HG03460 (cell line): Measurements from ENCODE around the gene CACNA1F.
A peak's percentile ranks its signal among the peaks of the same experiment; 100 is the strongest.

Source experiments
- ATAC-seq: cut with Tn5 transposase; IDR thresholded peaks from one replicate; pipeline ENCODE4 v1.9.1; 2021; ENCODE audit not compliant: unreplicated experiment

The CACNA1F gene

GRCh38 chrX:49199906-49200771 is 33.0 kb downstream of the CACNA1F start, which contains the start of gene SYP:
TSS of gene SYP (minus strand) at chrX:49200193. CDS start at chrX:49200186, 7 bp downstream.
- ATAC-seq, result peak; percentile 96

GRCh38 chrX:49199315-49199595 is 33.9 kb downstream of the CACNA1F start:
- ATAC-seq, result no peak

DNA sequence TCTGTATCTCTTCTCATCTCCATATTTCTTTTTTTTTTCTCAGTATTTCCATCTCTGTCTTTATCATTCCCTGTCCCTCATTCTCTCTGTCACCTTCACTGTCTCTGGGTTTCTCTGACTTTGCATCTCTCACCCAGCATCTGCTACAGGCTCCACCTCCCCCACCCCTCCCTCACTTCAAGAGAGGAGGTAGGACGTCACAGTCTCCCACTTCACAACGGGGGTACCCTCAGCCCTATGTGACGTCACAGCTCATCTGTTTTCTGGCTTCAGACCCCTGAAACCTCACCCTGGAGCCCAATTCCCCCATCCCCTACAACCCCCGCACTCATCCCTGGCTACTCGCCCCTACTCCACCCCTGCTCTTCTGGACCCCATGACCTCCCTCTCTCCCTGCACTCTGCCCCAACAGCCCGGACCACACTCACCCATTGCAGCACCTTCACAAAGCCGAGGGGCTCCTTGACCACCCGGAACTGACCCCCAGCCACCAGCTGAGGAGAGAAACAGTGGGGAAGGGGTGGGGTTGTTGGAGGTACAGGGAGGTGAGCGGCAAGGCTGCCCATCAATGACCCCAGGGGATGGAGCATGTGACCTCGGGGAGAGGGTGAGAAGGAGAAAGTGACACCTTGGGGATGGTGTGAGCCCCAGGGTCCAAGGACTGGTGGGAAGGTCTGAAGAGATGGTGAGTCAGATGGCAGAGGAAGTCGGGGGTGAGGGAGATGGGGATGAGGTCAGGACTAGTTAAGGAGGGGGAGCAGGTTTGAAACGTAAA is 34.4 kb downstream of the CACNA1F start:
- no peak for ATAC-seq

GRCh38 chrX:49197543-49198087 is 35.5 kb downstream of the CACNA1F start:
- ATAC-seq, result no peak

DNA sequence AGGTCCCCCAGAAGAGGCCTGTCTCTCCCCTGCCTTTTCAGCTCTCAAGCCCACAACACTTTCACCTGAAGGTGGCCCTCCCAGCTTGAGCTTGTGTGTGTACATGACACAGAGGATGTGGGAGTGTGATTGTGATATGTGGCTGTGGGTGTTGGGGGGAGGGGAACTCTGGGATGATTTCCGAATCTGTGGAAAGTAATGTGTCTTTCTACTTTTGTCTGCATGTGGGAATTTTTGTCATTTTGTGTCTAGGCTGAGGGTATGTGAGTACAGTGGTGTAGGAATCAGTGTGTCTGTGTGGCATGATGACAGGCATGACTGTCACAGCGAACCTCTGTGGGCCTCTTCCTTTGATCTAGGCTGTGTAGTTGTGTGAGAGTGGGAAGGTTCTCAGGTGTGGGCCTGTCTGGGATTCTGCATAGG is 39.6 kb downstream of the CACNA1F start:
- no peak for ATAC-seq

DNA sequence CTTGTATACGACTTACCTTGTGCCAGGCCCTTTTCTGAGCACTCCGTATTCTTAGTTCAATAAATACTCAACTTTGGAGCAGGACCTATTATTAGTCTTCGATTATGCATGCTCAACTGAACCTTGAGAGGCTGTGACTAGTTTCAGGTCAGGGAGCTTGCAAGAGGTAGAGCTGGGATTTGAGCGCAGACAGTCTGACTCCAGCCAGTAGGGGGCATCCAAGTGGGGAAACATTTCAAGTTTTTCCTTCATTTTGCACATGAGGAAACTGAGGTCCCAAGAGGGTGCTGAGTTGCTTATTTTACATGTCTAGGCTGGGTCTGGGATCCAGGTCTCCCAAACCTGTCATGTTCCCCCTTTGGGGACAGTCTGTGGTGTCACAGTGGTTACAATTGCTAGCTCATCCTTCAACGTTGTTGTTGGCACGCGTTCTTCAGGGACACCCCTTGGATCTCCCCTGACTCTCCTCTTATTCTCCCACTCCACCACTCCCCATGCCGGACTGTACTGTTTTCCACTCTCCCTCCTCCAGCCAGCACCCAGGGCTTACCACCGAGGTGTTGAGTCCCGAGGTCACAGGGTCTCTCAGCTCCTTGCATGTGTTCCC is 40.3 kb downstream of the CACNA1F start:
- no peak for ATAC-seq

DNA sequence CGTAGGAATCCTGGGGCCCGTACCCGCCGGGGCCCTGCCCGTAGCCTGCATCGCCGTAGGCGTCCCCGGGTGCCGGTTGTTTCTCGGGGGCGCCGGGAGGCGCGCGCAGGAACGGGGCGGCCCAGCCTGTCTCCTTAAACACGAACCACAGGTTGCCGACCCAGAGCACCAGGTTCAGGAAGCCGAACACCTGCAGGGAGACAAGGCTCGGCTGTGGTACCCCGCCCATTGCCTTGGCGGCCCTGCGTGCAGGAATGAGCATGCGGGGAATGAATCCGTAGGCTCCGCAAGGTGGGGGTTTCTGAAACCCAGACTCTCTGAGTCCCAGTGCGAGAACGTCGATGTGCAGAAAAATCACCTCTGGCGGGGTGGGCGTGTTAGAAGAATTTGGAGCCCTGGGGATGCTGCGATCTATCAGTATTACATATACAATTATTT is 41.5 kb downstream of the CACNA1F start:
- ATAC-seq, result peak; percentile 11

GRCh38 chrX:49190821-49191573 is 42.1 kb downstream of the CACNA1F start:
- peak; percentile 87 for ATAC-seq

DNA sequence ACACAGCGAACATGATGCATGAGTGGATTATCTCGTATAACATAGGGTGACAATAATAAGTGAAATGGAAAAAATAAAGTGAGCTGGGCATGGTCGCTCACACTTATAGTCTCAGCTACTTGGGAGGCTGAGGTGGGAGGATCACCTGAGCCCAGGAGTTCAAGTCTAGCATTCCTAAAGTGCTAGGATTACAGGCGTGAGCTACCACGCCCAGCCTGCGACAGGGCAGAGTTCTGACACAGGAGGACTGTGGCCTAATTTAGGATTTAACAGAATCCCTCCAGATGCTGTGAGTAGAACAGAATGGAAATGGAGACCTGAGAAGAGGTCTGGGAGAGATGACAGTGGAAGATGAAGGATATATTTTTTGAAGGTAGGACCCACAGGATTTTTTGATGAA is 43.5 kb downstream of the CACNA1F start:
- no peak for ATAC-seq

- ATAC-seq, result no peak
Measured at GRCh38 chrX:49188468-49189076, 44.6 kb downstream of the CACNA1F start.

- ATAC-seq, result no peak
Measured at GRCh38 chrX:49187526-49187925, 45.6 kb downstream of the CACNA1F start.

GRCh38 chrX:49187028-49187394 is 46.1 kb downstream of the CACNA1F start:
- no peak for ATAC-seq

DNA sequence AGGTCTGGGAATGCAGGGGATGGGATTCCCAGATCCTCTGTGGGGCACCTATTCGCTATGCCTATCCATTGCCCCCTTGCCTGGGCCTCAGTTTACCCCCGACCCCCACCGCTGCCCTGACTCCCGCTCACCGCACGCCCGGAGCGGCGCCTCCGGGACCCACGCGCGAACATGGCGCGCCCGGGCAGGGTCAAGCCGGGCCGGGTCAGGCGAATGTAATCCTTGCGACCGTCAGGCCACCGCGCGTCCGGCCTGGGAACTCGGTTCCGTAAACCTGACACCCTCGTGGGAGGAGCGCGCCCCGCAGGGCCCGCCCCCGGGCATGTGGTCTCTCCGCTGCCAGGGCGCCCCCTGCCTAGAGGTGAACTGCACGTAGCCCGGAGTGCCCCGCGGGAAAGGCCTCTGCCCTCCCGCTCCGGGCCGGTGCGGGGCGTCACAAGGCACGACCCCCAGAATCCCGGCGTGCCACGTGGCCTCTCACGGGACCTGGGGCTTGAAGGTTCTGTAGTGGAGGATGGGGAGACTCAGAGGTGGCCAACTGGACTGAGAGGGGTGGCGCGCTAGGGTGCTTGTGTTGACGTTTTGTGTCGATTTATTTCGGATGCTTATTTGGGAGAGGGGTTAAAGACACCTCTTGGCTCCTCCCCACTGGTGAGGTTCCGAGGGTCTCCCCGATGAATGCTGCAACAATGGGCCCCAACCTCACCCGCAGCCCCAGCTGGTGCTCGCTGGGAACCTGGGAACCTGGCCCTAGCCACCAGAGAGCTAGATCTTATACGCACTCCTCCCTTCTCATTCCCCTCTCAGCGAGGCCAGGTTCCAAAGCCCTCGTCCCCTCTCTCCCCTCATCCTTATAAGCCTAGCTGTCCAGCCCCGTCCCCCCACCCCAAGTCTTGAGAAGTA is 46.8 kb downstream of the CACNA1F start, which contains the start of gene PRICKLE3:
TSS of gene PRICKLE3 (minus strand) at position 249 of the 903 bp plus-strand sequence. CDS start at position 173, 76 bp downstream.
- no peak for ATAC-seq

- ATAC-seq, result peak; percentile 46
Measured at GRCh38 chrX:49184294-49185281, 48.6 kb downstream of the CACNA1F start.

- no peak for ATAC-seq
Measured at GRCh38 chrX:49183701-49184281, 49.3 kb downstream of the CACNA1F start.

- ATAC-seq, result no peak
Measured at GRCh38 chrX:49179358-49179757, 53.8 kb downstream of the CACNA1F start.

DNA sequence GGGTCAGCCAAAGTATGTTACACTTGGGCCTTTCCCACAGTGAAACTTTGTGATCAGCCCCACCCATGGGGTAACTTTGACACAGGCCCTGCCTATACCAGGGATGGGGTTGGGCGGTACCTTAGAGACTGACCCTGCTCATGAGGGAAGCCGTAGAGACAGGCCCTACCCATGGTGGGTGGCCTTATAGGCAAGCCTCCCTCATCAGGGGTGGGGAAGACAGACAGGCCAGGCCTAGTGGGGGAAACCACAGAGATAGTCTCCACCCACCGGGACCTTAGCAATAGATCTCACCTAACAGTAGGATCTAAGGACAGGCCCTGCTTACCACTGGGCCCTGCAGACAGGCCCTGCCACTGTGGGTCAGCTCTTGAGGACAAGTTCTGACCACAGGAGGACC is 54.6 kb downstream of the CACNA1F start:
- no peak for ATAC-seq
